ENCODE measurements around the gene LDLRAD4.

Gene LDLRAD4

GRCh38 chr18:13547347-13547746 lies 328.8 kb downstream of the LDLRAD4 start:
- no peak for DNase-seq (ENCODE audit: low read depth in 2 of 2)

GRCh38 chr18:13548106-13548819 lies 329.7 kb downstream of the LDLRAD4 start:
- no peak for DNase-seq (ENCODE audit: low read depth in 2 of 2)

- DNase-seq (ENCODE audit: low read depth in 2 of 2): no peak
Observed at GRCh38 chr18:13548966-13549879, 330.7 kb downstream of the LDLRAD4 start.

GRCh38 chr18:13549880-13550232 lies 331.3 kb downstream of the LDLRAD4 start:
- DNase-seq (ENCODE audit: low read depth in 2 of 2): no peak

- DNase-seq (ENCODE audit: low read depth in 2 of 2): no peak
Observed at GRCh38 chr18:13550418-13551304, 332.1 kb downstream of the LDLRAD4 start.

- DNase-seq (ENCODE audit: low read depth in 2 of 2): no peak
Observed at GRCh38 chr18:13551305-13551603, 332.7 kb downstream of the LDLRAD4 start.

GRCh38 chr18:13551841-13552733 lies 333.5 kb downstream of the LDLRAD4 start:
- DNase-seq (ENCODE audit: low read depth in 2 of 2): no peak

- DNase-seq (ENCODE audit: low read depth in 2 of 2): no peak
Observed at GRCh38 chr18:13553449-13553848, 334.9 kb downstream of the LDLRAD4 start.

- no peak for DNase-seq (ENCODE audit: low read depth in 2 of 2)
Observed at GRCh38 chr18:13555192-13555591, 336.6 kb downstream of the LDLRAD4 start.

GRCh38 chr18:13555865-13556264 lies 337.3 kb downstream of the LDLRAD4 start:
- DNase-seq (ENCODE audit: low read depth in 2 of 2): no peak

- no peak for DNase-seq (ENCODE audit: low read depth in 2 of 2)
Observed at GRCh38 chr18:13556502-13556901, 337.9 kb downstream of the LDLRAD4 start.

GRCh38 chr18:13558124-13558523 lies 339.6 kb downstream of the LDLRAD4 start:
- no peak for DNase-seq (ENCODE audit: low read depth in 2 of 2)

GRCh38 chr18:13558790-13559189 lies 340.2 kb downstream of the LDLRAD4 start:
- DNase-seq (ENCODE audit: low read depth in 2 of 2): no peak

GRCh38 chr18:13559754-13560153 lies 341.2 kb downstream of the LDLRAD4 start:
- DNase-seq (ENCODE audit: low read depth in 2 of 2): no peak

GRCh38 chr18:13560306-13560705 lies 341.7 kb downstream of the LDLRAD4 start:
- no peak for DNase-seq (ENCODE audit: low read depth in 2 of 2)

GRCh38 chr18:13562494-13563029 lies 344.0 kb downstream of the LDLRAD4 start:
- DNase-seq (ENCODE audit: low read depth in 2 of 2): peak; percentile 52 to 66

- DNase-seq (ENCODE audit: low read depth in 2 of 2): no peak
Observed at GRCh38 chr18:13563390-13563805, 344.8 kb downstream of the LDLRAD4 start.

- DNase-seq (ENCODE audit: low read depth in 2 of 2): no peak
Observed at GRCh38 chr18:13564579-13564978, 346.0 kb downstream of the LDLRAD4 start.

- no peak for DNase-seq (ENCODE audit: low read depth in 2 of 2)
Observed at GRCh38 chr18:13565228-13565627, 346.7 kb downstream of the LDLRAD4 start.

GRCh38 chr18:13566941-13567746 lies 348.6 kb downstream of the LDLRAD4 start:
- no peak for DNase-seq (ENCODE audit: low read depth in 2 of 2)
